GM19023 (cell line): ENCODE data around the gene SYNPO.

Source experiments
- ATAC-seq: cut with Tn5 transposase; IDR thresholded peaks from one replicate; pipeline ENCODE4 v1.9.1; 2021; ENCODE audit warnings: mild to moderate bottlenecking, moderate library complexity; ENCODE audit not compliant: unreplicated experiment

SYNPO gene

GRCh38 chr5:150624334-150625163 lies 15.9 kb upstream of the SYNPO start:
- peak; percentile 34 for ATAC-seq

- no peak for ATAC-seq
Measured at GRCh38 chr5:150625164-150625535, 15.3 kb upstream of the SYNPO start.

- ATAC-seq, result peak; percentile 52
Measured at GRCh38 chr5:150625831-150626746, 14.4 kb upstream of the SYNPO start.

GRCh38 chr5:150626853-150627276 lies 13.6 kb upstream of the SYNPO start:
- ATAC-seq, result no peak

- no peak for ATAC-seq
Measured at GRCh38 chr5:150627731-150628545, 12.5 kb upstream of the SYNPO start.

DNA sequence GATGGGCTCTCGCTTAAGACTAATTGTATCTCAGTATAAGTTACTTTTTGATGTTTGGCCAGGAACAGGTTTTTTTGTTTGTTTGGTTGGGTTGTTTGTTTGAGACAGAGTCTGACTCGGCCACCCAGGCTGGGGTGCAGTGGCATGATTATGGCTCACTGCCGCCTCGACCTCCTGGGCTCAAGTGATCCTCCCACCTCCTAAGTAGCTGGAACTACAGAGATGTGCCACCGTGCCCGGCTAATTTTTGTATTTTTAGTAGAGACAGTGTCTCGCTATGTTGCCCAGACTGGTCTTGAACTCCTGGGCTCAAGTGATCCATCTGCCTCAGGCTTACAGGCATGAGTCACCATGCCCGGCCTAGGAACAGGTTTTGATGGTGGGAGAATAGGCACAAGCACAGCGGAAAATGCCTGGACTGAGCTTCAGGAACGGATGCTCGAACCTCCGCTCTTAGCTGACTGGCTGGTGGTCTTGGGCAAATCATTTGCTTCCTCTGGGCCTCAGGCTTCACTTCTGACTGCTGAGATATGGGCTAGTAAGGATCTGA lies 11.4 kb upstream of the SYNPO start:
- ATAC-seq, result no peak

- ATAC-seq, result no peak
Measured at GRCh38 chr5:150630016-150630415, 10.4 kb upstream of the SYNPO start.

DNA sequence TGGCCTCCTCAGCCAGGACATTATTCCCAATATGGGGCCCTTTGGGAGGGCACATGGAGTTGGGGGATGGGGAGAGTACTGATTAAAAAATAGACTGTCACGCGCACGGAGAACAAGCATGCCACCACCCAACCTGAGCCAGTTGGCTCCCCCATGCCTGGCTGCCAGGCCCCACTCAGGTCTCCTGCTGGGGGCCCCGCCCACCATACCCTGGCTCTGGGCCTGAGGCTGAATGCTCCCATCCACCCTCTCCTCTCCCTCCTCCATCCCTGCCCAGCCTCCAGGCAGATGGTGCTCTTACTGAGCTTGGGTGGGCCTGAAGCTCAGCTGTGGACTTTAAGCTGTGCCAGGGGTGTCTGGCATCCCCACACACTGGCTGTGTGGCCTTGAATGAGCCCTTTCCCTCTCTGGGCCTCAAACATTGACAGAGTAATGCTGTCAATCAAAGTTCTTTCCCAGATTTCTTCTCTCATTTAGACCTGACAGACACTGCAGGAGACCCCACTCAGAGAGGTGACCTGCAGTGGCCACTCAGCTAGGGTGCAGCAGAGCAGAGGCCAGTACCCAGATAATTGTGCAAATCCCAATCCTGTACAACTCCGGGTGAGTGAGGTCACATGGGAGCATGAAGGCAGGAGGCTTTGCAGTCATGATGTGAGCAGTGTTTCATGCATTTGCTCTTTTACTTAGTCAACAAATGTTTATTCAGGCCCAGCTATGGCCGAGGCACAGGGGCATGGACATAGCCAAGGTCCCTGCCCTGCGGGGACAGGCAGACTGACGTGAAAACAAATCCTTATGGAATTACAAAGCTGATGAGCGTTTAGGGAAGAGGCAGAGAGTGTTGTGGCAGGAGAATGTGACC lies 9.8 kb upstream of the SYNPO start:
- ATAC-seq, result no peak

GRCh38 chr5:150631326-150631701 lies 9.1 kb upstream of the SYNPO start:
- no peak for ATAC-seq

GRCh38 chr5:150632305-150633160 lies 7.9 kb upstream of the SYNPO start:
- ATAC-seq, result no peak

- ATAC-seq, result no peak
Measured at GRCh38 chr5:150633429-150633828, 7.0 kb upstream of the SYNPO start.

GRCh38 chr5:150636391-150637244 lies 3.8 kb upstream of the SYNPO start:
- ATAC-seq, result no peak

GRCh38 chr5:150637245-150638052 lies 3.0 kb upstream of the SYNPO start:
- no peak for ATAC-seq

DNA sequence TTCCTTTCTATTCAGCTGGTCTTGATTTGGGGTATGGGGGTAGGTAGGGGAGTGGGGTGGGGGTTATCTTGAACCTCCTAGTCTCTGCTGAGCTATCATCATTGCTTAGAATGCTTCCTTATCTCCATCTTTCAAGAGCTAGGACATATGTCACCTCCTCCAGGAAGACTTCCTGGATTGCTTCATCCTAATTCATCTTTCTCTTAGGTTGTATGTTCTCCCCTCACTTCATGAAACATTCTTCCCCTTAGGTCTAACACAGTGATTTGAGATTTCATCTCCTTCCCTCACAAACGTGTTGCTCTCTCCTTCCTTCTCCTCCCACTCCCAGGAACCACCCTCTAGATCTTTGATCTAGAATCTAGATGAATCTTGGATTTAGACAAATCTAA lies 2.4 kb upstream of the SYNPO start:
- ATAC-seq, result no peak

DNA sequence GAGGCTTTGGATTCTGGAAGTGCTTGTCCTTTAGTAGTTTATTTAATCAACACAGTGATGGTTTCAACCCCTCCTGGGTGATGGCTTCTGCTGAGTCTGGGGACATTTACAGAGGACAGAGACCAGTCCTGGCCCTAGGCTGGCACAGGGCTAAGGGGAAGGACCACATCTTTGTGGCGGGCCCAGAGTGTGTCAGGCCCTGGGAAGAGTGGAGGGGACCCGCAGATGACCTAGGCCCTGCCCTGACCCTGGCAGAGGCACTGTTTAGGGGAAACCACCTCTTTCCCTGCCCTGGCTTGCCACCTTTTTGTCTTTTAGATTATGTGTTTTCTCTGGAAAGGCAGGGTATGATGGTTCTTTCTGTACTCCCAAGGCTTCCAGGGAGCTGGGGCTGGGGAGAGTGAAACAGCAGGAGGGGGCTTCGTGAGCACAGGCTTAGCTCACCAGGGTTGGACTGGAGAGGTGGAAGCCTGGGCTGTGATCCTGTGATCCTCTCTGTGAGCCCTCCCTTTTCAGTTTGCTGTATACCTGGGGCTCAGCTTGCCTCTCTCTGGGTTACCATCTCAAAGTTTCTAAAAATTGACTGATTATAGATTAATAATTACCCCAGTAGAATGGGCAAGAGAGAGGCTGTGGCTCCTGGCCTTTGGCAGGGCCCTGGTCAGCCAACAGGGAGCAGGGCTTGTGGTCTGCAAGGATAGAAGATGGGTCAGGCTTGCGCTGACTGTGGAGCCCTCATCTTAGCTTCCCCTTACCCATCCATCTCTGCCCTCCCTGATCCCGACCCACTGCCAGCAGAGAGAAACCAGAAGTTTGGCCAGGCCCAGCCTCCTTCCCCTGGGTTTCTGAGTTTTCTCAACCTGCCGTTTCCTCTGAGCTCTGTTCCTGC lies 1.7 kb upstream of the SYNPO start:
- no peak for ATAC-seq

- ATAC-seq, result no peak
Measured at GRCh38 chr5:150639377-150639692, 1.1 kb upstream of the SYNPO start.
